Endothelial cell of umbilical vein (primary cell): Measurements from ENCODE around the gene WDR38. TPM values are rescaled to one million over a fixed set of nuclear protein-coding genes. Genes with fewer than 3 reads are reported as not detected.

ENCODE experiments used
- BruUV-seq: library from RNA; stranded (reverse); fragments of 400-500 nt; replicated peaks from 2 replicates; lab custom pipeline; 2021; lab: Mats Ljungman, UMichigan
- CTCF ChIA-PET: fragments of 300-600, 350-600 bp; sonication (Branson Sonifier 250); formaldehyde crosslinking; loops from one replicate; lab custom pipeline; 2021; ENCODE audit warnings: antibody characterized with exemption, inconsistent platforms; lab: Charles Lee
- POLR2A ChIA-PET: fragments of 300-600, 350-600 bp; sonication (Branson Sonifier 250); formaldehyde crosslinking; loops from one replicate; lab custom pipeline; 2021; ENCODE audit warnings: antibody characterized with exemption, inconsistent platforms; lab: Charles Lee
- DNase-seq: peaks from one replicate; pipeline ENCODE4 v3.0.0-alpha.2; 2011; ENCODE audit warnings: low read depth, low spot score
- FAIRE-seq: peaks from 2 replicates; lab custom pipeline; 2011; peaks lifted over from hg19 to GRCh38; lab: Jason Lieb, UNC
- H2AFZ ChIP-seq: 2 replicates; pipeline ENCODE4 v1.6.0; 2012; ENCODE audit warnings: low read depth, low read length, control low read depth, inconsistent platforms
- H3K27ac ChIP-seq: 2 replicates; pipeline ENCODE4 v1.5.1; 2011; ENCODE audit warnings: low read depth, mild to moderate bottlenecking, control low read depth, low read length, moderate library complexity; ENCODE audit not compliant: insufficient read depth
- H3K27me3 ChIP-seq, 2 experiments: 2 replicates each; pipeline versions ENCODE4 v1.6.0 to v1.6.1; 2011; ENCODE audit warnings: low read length in 2 of 2, mixed read lengths in 1 of 2; ENCODE audit not compliant: control insufficient read depth in 2 of 2, insufficient read depth in 2 of 2
- H3K36me3 ChIP-seq, 2 experiments: 2 replicates in 1 of 2; 3 replicates in 1 of 2; pipeline ENCODE4 v1.5.1; 2011; ENCODE audit warnings: low read length in 2 of 2, mild to moderate bottlenecking in 1 of 2, moderate library complexity in 1 of 2; ENCODE audit not compliant: control insufficient read depth in 2 of 2, insufficient read depth in 2 of 2; ENCODE audit errors: extremely low read depth in 1 of 2
- H3K4me1 ChIP-seq: 3 replicates; pipeline ENCODE4 v1.5.1; 2011; ENCODE audit warnings: mild to moderate bottlenecking, low read length; ENCODE audit not compliant: control insufficient read depth, insufficient read depth; ENCODE audit errors: extremely low read depth
- H3K4me2 ChIP-seq: 2 replicates; pipeline ENCODE4 v1.6.1; 2011; ENCODE audit warnings: low read length, control low read depth, mixed read lengths; ENCODE audit not compliant: insufficient read depth
- H3K4me3 ChIP-seq, 3 experiments: fragments of 200-600 bp in 1 of 3; sonication (generic), shearing (Covaris generic) in 1 of 3; replicated peaks in 1 of 3; 2 replicates each; pipeline ENCODE4 v1.5.1; 2011 to 2016; ENCODE audit warnings: control low read depth in 3 of 3, low read length in 3 of 3, mild to moderate bottlenecking in 2 of 3, inconsistent platforms in 1 of 3, low read depth in 1 of 3, moderate library complexity in 1 of 3; ENCODE audit not compliant: insufficient read depth in 1 of 3
- H3K79me2 ChIP-seq: 2 replicates; pipeline ENCODE4 v1.6.0; 2012; ENCODE audit warnings: low read length, inconsistent platforms; ENCODE audit not compliant: control insufficient read depth, insufficient read depth
- H3K9ac ChIP-seq: replicated peaks from 2 replicates; pipeline ENCODE3; 2011; ENCODE audit warnings: low read length, control low read depth; ENCODE audit not compliant: insufficient read depth; ENCODE audit errors: extremely low read depth
- H3K9me1 ChIP-seq: replicated peaks from 3 replicates; pipeline ENCODE4 v1.6.0; 2011; ENCODE audit warnings: mild to moderate bottlenecking, low read length; ENCODE audit not compliant: control insufficient read depth, insufficient read depth; ENCODE audit errors: extremely low read depth
- H3K9me3 ChIP-seq: replicated peaks from 2 replicates; pipeline ENCODE4 v1.5.1; 2012; ENCODE audit warnings: low read length, inconsistent platforms; ENCODE audit not compliant: control insufficient read depth, insufficient read depth
- H4K20me1 ChIP-seq: replicated peaks from 2 replicates; pipeline ENCODE3; 2011; ENCODE audit warnings: mild to moderate bottlenecking, low read length; ENCODE audit not compliant: control insufficient read depth, insufficient read depth; ENCODE audit errors: extremely low read depth
- CTCF ChIP-seq, 2 donors: IDR thresholded peaks; 1 replicate in 1 of 2; 2 replicates in 1 of 2; pipeline ENCODE4 v1.5.1; 2011; ENCODE audit warnings: low read length in 2 of 2, mild to moderate bottlenecking in 2 of 2, moderate library complexity in 2 of 2, control low read depth in 1 of 2, inconsistent platforms in 1 of 2, low read depth in 1 of 2; ENCODE audit not compliant: insufficient read depth in 1 of 2; ENCODE audit errors: extremely low read depth in 1 of 2
- EZH2 ChIP-seq: IDR thresholded peaks from 2 replicates; pipeline ENCODE4 v1.6.1; 2012; ENCODE audit warnings: borderline replicate concordance, low read depth, mild to moderate bottlenecking, moderate library complexity, low read length, inconsistent platforms; ENCODE audit not compliant: severe bottlenecking
- FOS ChIP-seq: IDR thresholded peaks from 2 replicates; pipeline ENCODE4 v1.6.1; 2011; ENCODE audit warnings: mild to moderate bottlenecking, low read length, moderate library complexity, borderline replicate concordance; ENCODE audit not compliant: insufficient read depth
- GATA2 ChIP-seq: IDR thresholded peaks from 2 replicates; pipeline ENCODE4 v1.7.0; 2011; ENCODE audit warnings: low read depth, mild to moderate bottlenecking, moderate library complexity, mixed read lengths, low read length; ENCODE audit not compliant: insufficient read length, insufficient read depth
- JUN ChIP-seq: IDR thresholded peaks from 2 replicates; pipeline ENCODE4 v1.6.1; 2011; ENCODE audit warnings: borderline replicate concordance, low read depth; ENCODE audit not compliant: insufficient read length, insufficient read depth
- MAX ChIP-seq: IDR thresholded peaks from 2 replicates; pipeline ENCODE4 v1.6.1; 2011; ENCODE audit not compliant: insufficient read depth, insufficient read length
- MYC ChIP-seq: IDR thresholded peaks from one replicate; pipeline ENCODE4 v1.6.1; 2011; ENCODE audit warnings: mild to moderate bottlenecking, low read depth, low read length
- POLR2A ChIP-seq: IDR thresholded peaks from 2 replicates; pipeline ENCODE4 v1.6.1; 2012; ENCODE audit warnings: low read depth, mild to moderate bottlenecking, control low read depth, low read length
- POLR2AphosphoS5 ChIP-seq: IDR thresholded peaks from 2 replicates; pipeline ENCODE4 v1.6.1; 2012; ENCODE audit warnings: low read depth, mild to moderate bottlenecking, control low read depth, low read length, moderate library complexity; ENCODE audit not compliant: insufficient read depth
- dilution Hi-C: fragments of 300-500 bp; cut with MboI; formaldehyde crosslinking; loops from one replicate; pipeline ENCODE4 v1.15.0; 2019; ENCODE audit warnings: low sequenced_read_pairs; ENCODE audit not compliant: extremely low pct_ligation_motif_present
- intact Hi-C: fragments of 100-400 bp; cut with micrococcal nuclease; formaldehyde crosslinking; loops from one replicate; pipeline ENCODE4 v1.10.0; 2022
- polyA plus RNA-seq, 4 experiments: library from polyadenylated mRNA; depleted of rRNA in 3 of 4; stranded (reverse) in 3 of 4; unstranded in 1 of 4; fragments of >200 nt; gene quantifications; 2 replicates each; pipeline versions ENCODE4 v1.2.1 to v1.2.3, GENCODE V29; 2011 to 2012; ENCODE audit warnings: missing spikeins in 1 of 4
- total RNA-seq: library from RNA; stranded (reverse); gene quantifications from 2 replicates; pipeline ENCODE4 v1.2.3, GENCODE V29; 2021

WDR38 gene
- total and polyA plus RNA-seq, 2 donors (not counting 3 experiments of a cell fraction or from before 2014, with no cell fraction given), result not detected

GRCh38 chr9:124881138-124881743 is 28.0 kb downstream of the WDR38 start:
- peaks cover 21 to 35% of the 10 kb centered on the region in 2 experiments for H3K36me3 ChIP-seq
- H3K79me2 ChIP-seq, result peaks cover 3% of the 10 kb centered on the region
- FAIRE-seq, result no peak
- no peaks in the 10 kb centered on the region for H3K9me1 ChIP-seq
- dilution Hi-C loops, result no loop called here
- no peak for TF ChIP-seq FOS
- no peak for TF ChIP-seq GATA2
- no peak for TF ChIP-seq POLR2A
- no peak for TF ChIP-seq EZH2
- no peak for TF ChIP-seq MAX
- TF ChIP-seq MYC, result no peak
- no peak for TF ChIP-seq CTCF (IDR thresholded peaks at IDR 0.05; ENCODE audit: extremely low read depth in 1 of 2, insufficient read depth in 1 of 2, low read depth in 1 of 2, low read length in 2 of 2)
- TF ChIP-seq JUN, result no peak
- no peak for TF ChIP-seq POLR2AphosphoS5
- intact Hi-C loops, result no loop called here
- no peaks in the 10 kb centered on the region for H4K20me1 ChIP-seq
- H3K27me3 ChIP-seq, result no peaks in the 10 kb centered on the region
- no peak overlapping the region for H3K4me3 ChIP-seq
- POLR2A ChIA-PET, result interaction anchor here (0.6 kb wide), 1 partner anchor 360 kb away, joined by 3 read pairs; no protein-coding TSS in a partner anchor
- H3K4me2 ChIP-seq, result no peak overlapping the region
- no peaks in the 10 kb centered on the region for H3K4me1 ChIP-seq
- CTCF ChIA-PET, result interaction anchor here (1.1 to 1.7 kb wide), 3 partner anchors 10 to 28 kb away, joined by 3 to 6 read pairs (median 4); partner anchors contain the start of gene WDR38
- no peak for DNase-seq
- no peak overlapping the region for H3K27ac ChIP-seq
- BruUV-seq, result no TSS peak
- no peaks in the 10 kb centered on the region for H3K9me3 ChIP-seq
- no peak overlapping the region for H3K9ac ChIP-seq
- H2AFZ ChIP-seq, result no peak overlapping the region
